Measurements from ENCODE around the gene GPR132. TPM values are rescaled to one million over a fixed set of nuclear protein-coding genes. Genes with fewer than 3 reads are reported as not detected.

GPR132 gene
- total and polyA plus RNA-seq, 9 of the 15 experiments (the other 6 are each of a cell fraction or from before 2014, with no cell fraction given), result 0.01 to 1.1 (median 0.25) TPM; not detected in 1

DNA sequence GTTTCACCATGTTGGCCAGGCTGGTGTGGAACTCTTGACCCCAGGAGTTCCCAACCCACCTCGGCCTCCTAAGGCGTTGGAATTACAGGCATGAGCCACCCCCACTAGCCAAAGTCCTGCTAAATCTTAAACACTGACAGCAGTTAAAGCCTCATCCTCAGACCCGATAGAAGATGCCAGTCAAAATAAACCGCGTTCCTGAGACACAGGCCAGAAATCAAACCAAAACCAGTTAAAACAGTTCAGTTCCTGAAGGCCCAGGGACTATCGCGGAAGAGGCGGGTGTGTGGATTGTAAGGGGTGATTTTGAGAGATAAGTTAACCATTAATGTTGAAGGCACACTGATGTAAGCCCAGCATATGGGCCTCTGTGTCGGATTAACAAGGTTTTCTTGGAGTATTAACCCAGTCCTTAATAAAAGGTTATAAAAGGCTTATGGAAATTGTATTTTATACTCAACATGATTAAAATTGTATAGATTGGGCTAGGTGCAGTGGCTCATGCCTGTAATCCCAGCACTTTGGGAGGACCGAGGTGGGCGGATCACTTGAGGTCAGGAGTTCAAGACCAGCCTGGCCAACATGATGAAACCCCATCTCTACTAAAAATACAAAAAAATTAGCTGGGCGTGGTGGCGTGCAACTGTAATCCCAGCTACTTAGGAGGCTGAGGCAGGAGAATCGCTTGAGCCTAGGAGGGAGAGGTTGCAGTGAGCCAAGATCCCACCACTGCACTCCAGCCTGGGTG is 25.6 kb downstream of the GPR132 start (continued):
- TF ChIP-seq, protein P1, sequence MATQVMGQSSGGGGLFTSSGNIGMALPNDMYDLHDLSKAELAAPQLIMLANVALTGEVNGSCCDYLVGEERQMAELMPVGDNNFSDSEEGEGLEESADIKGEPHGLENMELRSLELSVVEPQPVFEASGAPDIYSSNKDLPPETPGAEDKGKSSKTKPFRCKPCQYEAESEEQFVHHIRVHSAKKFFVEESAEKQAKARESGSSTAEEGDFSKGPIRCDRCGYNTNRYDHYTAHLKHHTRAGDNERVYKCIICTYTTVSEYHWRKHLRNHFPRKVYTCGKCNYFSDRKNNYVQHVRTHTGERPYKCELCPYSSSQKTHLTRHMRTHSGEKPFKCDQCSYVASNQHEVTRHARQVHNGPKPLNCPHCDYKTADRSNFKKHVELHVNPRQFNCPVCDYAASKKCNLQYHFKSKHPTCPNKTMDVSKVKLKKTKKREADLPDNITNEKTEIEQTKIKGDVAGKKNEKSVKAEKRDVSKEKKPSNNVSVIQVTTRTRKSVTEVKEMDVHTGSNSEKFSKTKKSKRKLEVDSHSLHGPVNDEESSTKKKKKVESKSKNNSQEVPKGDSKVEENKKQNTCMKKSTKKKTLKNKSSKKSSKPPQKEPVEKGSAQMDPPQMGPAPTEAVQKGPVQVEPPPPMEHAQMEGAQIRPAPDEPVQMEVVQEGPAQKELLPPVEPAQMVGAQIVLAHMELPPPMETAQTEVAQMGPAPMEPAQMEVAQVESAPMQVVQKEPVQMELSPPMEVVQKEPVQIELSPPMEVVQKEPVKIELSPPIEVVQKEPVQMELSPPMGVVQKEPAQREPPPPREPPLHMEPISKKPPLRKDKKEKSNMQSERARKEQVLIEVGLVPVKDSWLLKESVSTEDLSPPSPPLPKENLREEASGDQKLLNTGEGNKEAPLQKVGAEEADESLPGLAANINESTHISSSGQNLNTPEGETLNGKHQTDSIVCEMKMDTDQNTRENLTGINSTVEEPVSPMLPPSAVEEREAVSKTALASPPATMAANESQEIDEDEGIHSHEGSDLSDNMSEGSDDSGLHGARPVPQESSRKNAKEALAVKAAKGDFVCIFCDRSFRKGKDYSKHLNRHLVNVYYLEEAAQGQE (IDR thresholded peaks at IDR 0.05; ENCODE audit: borderline replicate concordance), result peak; percentile 23; the same call in 1 of the 2 replicates
- TF ChIP-seq, protein P1 (CRISPR knock-in tag; IDR thresholded peaks at IDR 0.05; ENCODE audit: low read depth), result no peak
- TF ChIP-seq L3MBTL2 (IDR thresholded peaks at IDR 0.05) (peak; percentile 19; the same call in 1 of the 2 replicates), EP400 (IDR thresholded peaks at IDR 0.05) (0 out of 2 replicates have a peak, but pooled peaks have one; percentile 20)
- TF ChIP-seq, protein P2, sequence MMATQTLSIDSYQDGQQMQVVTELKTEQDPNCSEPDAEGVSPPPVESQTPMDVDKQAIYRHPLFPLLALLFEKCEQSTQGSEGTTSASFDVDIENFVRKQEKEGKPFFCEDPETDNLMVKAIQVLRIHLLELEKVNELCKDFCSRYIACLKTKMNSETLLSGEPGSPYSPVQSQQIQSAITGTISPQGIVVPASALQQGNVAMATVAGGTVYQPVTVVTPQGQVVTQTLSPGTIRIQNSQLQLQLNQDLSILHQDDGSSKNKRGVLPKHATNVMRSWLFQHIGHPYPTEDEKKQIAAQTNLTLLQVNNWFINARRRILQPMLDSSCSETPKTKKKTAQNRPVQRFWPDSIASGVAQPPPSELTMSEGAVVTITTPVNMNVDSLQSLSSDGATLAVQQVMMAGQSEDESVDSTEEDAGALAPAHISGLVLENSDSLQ (IDR thresholded peaks at IDR 0.05), result peak; percentile 11; the same call in 1 of the 2 replicates
- TF ChIP-seq, protein P3, sequence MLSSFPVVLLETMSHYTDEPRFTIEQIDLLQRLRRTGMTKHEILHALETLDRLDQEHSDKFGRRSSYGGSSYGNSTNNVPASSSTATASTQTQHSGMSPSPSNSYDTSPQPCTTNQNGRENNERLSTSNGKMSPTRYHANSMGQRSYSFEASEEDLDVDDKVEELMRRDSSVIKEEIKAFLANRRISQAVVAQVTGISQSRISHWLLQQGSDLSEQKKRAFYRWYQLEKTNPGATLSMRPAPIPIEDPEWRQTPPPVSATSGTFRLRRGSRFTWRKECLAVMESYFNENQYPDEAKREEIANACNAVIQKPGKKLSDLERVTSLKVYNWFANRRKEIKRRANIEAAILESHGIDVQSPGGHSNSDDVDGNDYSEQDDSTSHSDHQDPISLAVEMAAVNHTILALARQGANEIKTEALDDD (IDR thresholded peaks at IDR 0.05), result 0 out of 2 replicates have a peak, but pooled peaks have one; percentile 25
- TF ChIP-seq, protein P4, sequence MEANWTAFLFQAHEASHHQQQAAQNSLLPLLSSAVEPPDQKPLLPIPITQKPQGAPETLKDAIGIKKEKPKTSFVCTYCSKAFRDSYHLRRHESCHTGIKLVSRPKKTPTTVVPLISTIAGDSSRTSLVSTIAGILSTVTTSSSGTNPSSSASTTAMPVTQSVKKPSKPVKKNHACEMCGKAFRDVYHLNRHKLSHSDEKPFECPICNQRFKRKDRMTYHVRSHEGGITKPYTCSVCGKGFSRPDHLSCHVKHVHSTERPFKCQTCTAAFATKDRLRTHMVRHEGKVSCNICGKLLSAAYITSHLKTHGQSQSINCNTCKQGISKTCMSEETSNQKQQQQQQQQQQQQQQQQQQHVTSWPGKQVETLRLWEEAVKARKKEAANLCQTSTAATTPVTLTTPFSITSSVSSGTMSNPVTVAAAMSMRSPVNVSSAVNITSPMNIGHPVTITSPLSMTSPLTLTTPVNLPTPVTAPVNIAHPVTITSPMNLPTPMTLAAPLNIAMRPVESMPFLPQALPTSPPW (CRISPR knock-in tag; IDR thresholded peaks at IDR 0.05), result peak; percentile 72; the same call in 1 of the 2 replicates
- TF ChIP-seq, protein P5, sequence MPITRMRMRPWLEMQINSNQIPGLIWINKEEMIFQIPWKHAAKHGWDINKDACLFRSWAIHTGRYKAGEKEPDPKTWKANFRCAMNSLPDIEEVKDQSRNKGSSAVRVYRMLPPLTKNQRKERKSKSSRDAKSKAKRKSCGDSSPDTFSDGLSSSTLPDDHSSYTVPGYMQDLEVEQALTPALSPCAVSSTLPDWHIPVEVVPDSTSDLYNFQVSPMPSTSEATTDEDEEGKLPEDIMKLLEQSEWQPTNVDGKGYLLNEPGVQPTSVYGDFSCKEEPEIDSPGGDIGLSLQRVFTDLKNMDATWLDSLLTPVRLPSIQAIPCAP (CRISPR knock-in tag; IDR thresholded peaks at IDR 0.05; ENCODE audit: borderline replicate concordance), result no peak

All from K562 (cell line).